ENCODE results near the gene DGCR2.
"Not testable (repeated sequence)": the region's sequence is repeated elsewhere in the genome, so short reads cannot be mapped to it uniquely, and the experiment has no call there.

- not testable (repeated sequence) for TF ChIP-seq CTCF, POLR2A (IDR thresholded peaks at IDR 0.05)
Measured at GRCh38 chr22:19084586-19084985, 37.6 kb downstream of the DGCR2 start.
